ENCODE data around the gene PLCH1.

DNA sequence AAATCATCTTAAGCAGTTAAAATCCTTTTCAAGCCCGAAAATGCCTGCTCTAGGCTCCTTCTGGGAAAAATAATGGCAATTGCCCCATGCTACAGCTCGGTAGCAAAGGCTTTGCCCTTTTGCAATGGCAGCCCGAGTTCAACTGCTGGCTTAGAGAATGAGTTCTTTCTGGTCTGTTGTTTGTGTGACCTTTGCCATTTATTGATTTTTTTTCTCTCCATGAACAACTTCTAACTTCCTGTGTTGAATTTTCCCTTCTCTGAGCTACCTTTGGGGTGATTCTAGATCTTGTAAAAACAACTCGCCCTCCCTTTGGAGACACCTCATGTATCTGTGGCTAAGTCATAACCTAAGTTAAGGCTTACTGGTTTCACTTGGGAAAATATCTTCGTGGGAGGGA, 139.3 kb downstream of the PLCH1 start:
- TF ChIP-seq, protein P1, sequence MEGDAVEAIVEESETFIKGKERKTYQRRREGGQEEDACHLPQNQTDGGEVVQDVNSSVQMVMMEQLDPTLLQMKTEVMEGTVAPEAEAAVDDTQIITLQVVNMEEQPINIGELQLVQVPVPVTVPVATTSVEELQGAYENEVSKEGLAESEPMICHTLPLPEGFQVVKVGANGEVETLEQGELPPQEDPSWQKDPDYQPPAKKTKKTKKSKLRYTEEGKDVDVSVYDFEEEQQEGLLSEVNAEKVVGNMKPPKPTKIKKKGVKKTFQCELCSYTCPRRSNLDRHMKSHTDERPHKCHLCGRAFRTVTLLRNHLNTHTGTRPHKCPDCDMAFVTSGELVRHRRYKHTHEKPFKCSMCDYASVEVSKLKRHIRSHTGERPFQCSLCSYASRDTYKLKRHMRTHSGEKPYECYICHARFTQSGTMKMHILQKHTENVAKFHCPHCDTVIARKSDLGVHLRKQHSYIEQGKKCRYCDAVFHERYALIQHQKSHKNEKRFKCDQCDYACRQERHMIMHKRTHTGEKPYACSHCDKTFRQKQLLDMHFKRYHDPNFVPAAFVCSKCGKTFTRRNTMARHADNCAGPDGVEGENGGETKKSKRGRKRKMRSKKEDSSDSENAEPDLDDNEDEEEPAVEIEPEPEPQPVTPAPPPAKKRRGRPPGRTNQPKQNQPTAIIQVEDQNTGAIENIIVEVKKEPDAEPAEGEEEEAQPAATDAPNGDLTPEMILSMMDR (IDR thresholded peaks at IDR 0.05; ENCODE audit: low read depth, low read length, poor library complexity, severe bottlenecking) = no peak
- no peak for TF ChIP-seq EZH2phosphoT487 (IDR thresholded peaks at IDR 0.05; ENCODE audit: borderline replicate concordance, low read length)
